WTC11 (cell line): ENCODE measurements around the gene ATMIN. TPM values are rescaled to one million over a fixed set of nuclear protein-coding genes. Genes with fewer than 3 reads are reported as not detected.
A peak's percentile ranks its signal among the peaks of the same experiment; 100 is the strongest.

Experiments used
- ATAC-seq: fragments of 200-7000 bp; cut with Tn5 transposase; 2 replicates; pipeline ENCODE4 v1.10.0; 2021; ENCODE audit warnings: mild to moderate bottlenecking, moderate library complexity
- CTCF ChIA-PET: fragments of 300-600 bp; sonication (Branson Sonifier 250); formaldehyde crosslinking; loops from one replicate; lab custom pipeline; 2021; ENCODE audit warnings: antibody characterized with exemption; lab: Charles Lee
- POLR2A ChIA-PET: fragments of 350-600 bp; sonication (Branson Sonifier 250); formaldehyde crosslinking; loops from one replicate; lab custom pipeline; 2021; ENCODE audit warnings: antibody characterized with exemption; lab: Charles Lee
- DNase-seq: peaks from one replicate; pipeline ENCODE4 v3.0.0; 2021; ENCODE audit warnings: low spot score
- H3K27ac Mint-ChIP-seq: 2 replicates; pipeline ENCODE4 v1.8.0; 2021; ENCODE audit warnings: mixed read lengths
- H3K27me3 Mint-ChIP-seq: 2 replicates; pipeline ENCODE4 v1.8.0; 2021; ENCODE audit warnings: low read depth, mild to moderate bottlenecking, moderate library complexity, mixed read lengths
- H3K36me3 Mint-ChIP-seq: 2 replicates; pipeline ENCODE4 v1.8.0; 2021; ENCODE audit warnings: mixed read lengths
- H3K4me1 Mint-ChIP-seq: 2 replicates; pipeline ENCODE4 v1.8.0; 2022; ENCODE audit warnings: mixed read lengths
- H3K4me3 Mint-ChIP-seq: 2 replicates; pipeline ENCODE4 v1.8.0; 2021; ENCODE audit warnings: mild to moderate bottlenecking, moderate library complexity, mixed read lengths
- H3K9me3 Mint-ChIP-seq: 2 replicates; pipeline ENCODE4 v1.8.0; 2021; ENCODE audit warnings: mixed read lengths
- AR ChIP-seq: fragments of 250-450 bp; sonication (Bioruptor Pico); IDR thresholded peaks from 2 replicates; pipeline ENCODE4 v1.9.0; 2021; ENCODE audit warnings: mild to moderate bottlenecking
- ARID4B ChIP-seq: sonication (generic); formaldehyde crosslinking; IDR thresholded peaks from 2 replicates; pipeline ENCODE4 v1.8.0; 2023; ENCODE audit warnings: missing genetic modification reagents, mild to moderate bottlenecking, borderline replicate concordance
- ELF4 ChIP-seq: sonication (generic); formaldehyde crosslinking; IDR thresholded peaks from 2 replicates; pipeline ENCODE4 v1.8.1; 2022; ENCODE audit warnings: low read depth, mild to moderate bottlenecking, moderate library complexity, missing genetic modification reagents
- EMX1 ChIP-seq: fragments of 250-450 bp; sonication (Bioruptor Pico); IDR thresholded peaks from 2 replicates; pipeline ENCODE4 v1.8.0; 2021; ENCODE audit warnings: mild to moderate bottlenecking
- FOXK1 ChIP-seq: sonication (generic); formaldehyde crosslinking; IDR thresholded peaks from 2 replicates; pipeline ENCODE4 v1.8.0; 2022; ENCODE audit warnings: mild to moderate bottlenecking, moderate library complexity, missing genetic modification reagents
- FOXP1 ChIP-seq: sonication (generic); formaldehyde crosslinking; IDR thresholded peaks from 2 replicates; pipeline ENCODE4 v1.8.0; 2022; ENCODE audit warnings: missing genetic modification reagents, mild to moderate bottlenecking, moderate library complexity, borderline replicate concordance
- FOXP4 ChIP-seq: sonication (generic); formaldehyde crosslinking; IDR thresholded peaks from 2 replicates; pipeline ENCODE4 v1.8.0; 2022; ENCODE audit warnings: mild to moderate bottlenecking, missing genetic modification reagents
- GRHL2 ChIP-seq: fragments of 250-450 bp; sonication (Bioruptor Pico); IDR thresholded peaks from 2 replicates; pipeline ENCODE4 v1.8.0; 2022; ENCODE audit warnings: mild to moderate bottlenecking, moderate library complexity; ENCODE audit not compliant: insufficient replicate concordance, severe bottlenecking
- NFYB ChIP-seq: sonication (generic); formaldehyde crosslinking; conservative IDR thresholded peaks from 2 replicates; pipeline ENCODE4 v1.8.0; 2022; ENCODE audit warnings: low read depth, missing genetic modification reagents
- PREB ChIP-seq: sonication (generic); formaldehyde crosslinking; IDR thresholded peaks from 2 replicates; pipeline ENCODE4 v1.8.1; 2022; ENCODE audit warnings: mild to moderate bottlenecking, missing genetic modification reagents, moderate library complexity, borderline replicate concordance
- SMAD3 ChIP-seq: sonication (generic); formaldehyde crosslinking; IDR thresholded peaks from 2 replicates; pipeline ENCODE4 v1.8.0; 2022; ENCODE audit warnings: missing genetic modification reagents, mild to moderate bottlenecking, borderline replicate concordance
- TEAD4 ChIP-seq: sonication (generic); formaldehyde crosslinking; IDR thresholded peaks from 2 replicates; pipeline ENCODE4 v1.8.0; 2022; ENCODE audit warnings: mild to moderate bottlenecking, missing genetic modification reagents
- TP53 ChIP-seq: sonication (generic); formaldehyde crosslinking; IDR thresholded peaks from 2 replicates; pipeline ENCODE4 v1.8.1; 2023; ENCODE audit warnings: mild to moderate bottlenecking, missing genetic modification reagents
- ZNF121 ChIP-seq: sonication (generic); formaldehyde crosslinking; IDR thresholded peaks from 2 replicates; pipeline ENCODE4 v1.8.0; 2023; ENCODE audit warnings: missing genetic modification reagents
- ZNF232 ChIP-seq: sonication (generic); formaldehyde crosslinking; IDR thresholded peaks from 2 replicates; pipeline ENCODE4 v1.8.0; 2022; ENCODE audit warnings: mild to moderate bottlenecking, missing genetic modification reagents
- total RNA-seq: library from RNA; stranded (reverse); gene quantifications from 3 replicates; pipeline ENCODE4 v1.2.3, GENCODE V29; 2021

ATMIN gene
- total RNA-seq, 1 experiment from 2014 or later, result 43.1 TPM

GRCh38 chr16:80996688-80997138, 38.9 kb upstream of the ATMIN start (continued):
- TF ChIP-seq ARID4B (no peak), FOXP4 (CRISPR knock-in tag) (no peak), ELF4 (CRISPR knock-in tag) (no peak)
- TF ChIP-seq, all 79 proteins: peak for 0

- H3K27ac Mint-ChIP-seq, result peak overlapping the region; percentile 1; the same call in 1 of the 2 replicates
- H3K9me3 Mint-ChIP-seq, result peaks cover 17% of the 10 kb centered on the region
- no peak overlapping the region for H3K4me3 Mint-ChIP-seq
- CTCF ChIA-PET, result interaction anchor here (1.0 kb wide), 1 partner anchor 39 kb away, joined by 3 read pairs; no protein-coding TSS in a partner anchor
- no peak for TF ChIP-seq GRHL2
- no peak for TF ChIP-seq TP53 (CRISPR knock-in tag)
- no peak for TF ChIP-seq SMAD3
- no peak for TF ChIP-seq FOXK1 (CRISPR knock-in tag)
- TF ChIP-seq EMX1 (CRISPR knock-in tag), result no peak
- TF ChIP-seq ELF4 (CRISPR knock-in tag), result no peak
- TF ChIP-seq, all 79 proteins: peak for 0
- Mint-ChIP-seq H3K27me3 (no peaks in the 10 kb centered on the region), H3K36me3 (peaks cover 9% of the 10 kb centered on the region), H3K4me1 (peaks cover 9% of the 10 kb centered on the region)
- POLR2A ChIA-PET, result interaction anchor here (0.6 to 0.7 kb wide), 3 partner anchors 59 to 476 kb away, joined by 3 to 6 read pairs (median 4); no protein-coding TSS in a partner anchor
- ATAC-seq (no peak), DNase-seq (no peak)
These were observed 38.4 kb upstream of the ATMIN start for GRCh38 chr16:80997139-80997798.

GRCh38 chr16:80997964-80998620, 37.5 kb upstream of the ATMIN start:
- no peak overlapping the region for H3K27ac Mint-ChIP-seq
- peaks cover 17% of the 10 kb centered on the region for H3K9me3 Mint-ChIP-seq
- no peaks in the 10 kb centered on the region for H3K27me3 Mint-ChIP-seq
- H3K4me3 Mint-ChIP-seq, result no peak overlapping the region
- peaks cover 9% of the 10 kb centered on the region for H3K4me1 Mint-ChIP-seq
- no peak for TF ChIP-seq FOXK1 (CRISPR knock-in tag)
- no peak for TF ChIP-seq PREB (CRISPR knock-in tag)
- no peak for TF ChIP-seq NFYB
- TF ChIP-seq ZNF232 (CRISPR knock-in tag), result no peak
- peak; percentile 60; the same call in 1 of the 2 replicates for TF ChIP-seq ZNF121 (CRISPR knock-in tag)
- no peak for TF ChIP-seq SMAD3
- no peak for TF ChIP-seq FOXP1
- TF ChIP-seq AR (CRISPR knock-in tag), result no peak
- no peak for TF ChIP-seq TEAD4 (CRISPR knock-in tag)
- no peak for DNase-seq
- POLR2A ChIA-PET, result interaction anchor here (0.6 to 0.7 kb wide), 3 partner anchors 58 to 475 kb away, joined by 3 to 6 read pairs (median 4); no protein-coding TSS in a partner anchor
- H3K36me3 Mint-ChIP-seq, result peaks cover 9% of the 10 kb centered on the region
- no peak for ATAC-seq
- CTCF ChIA-PET, result interaction anchor here (0.5 to 1.0 kb wide), 2 partner anchors 38 to 78 kb away, joined by 3 to 6 read pairs; no protein-coding TSS in a partner anchor
